Endothelial cell of umbilical vein (primary cell): ENCODE data around the gene TH. TPM values are rescaled to one million over a fixed set of nuclear protein-coding genes. Genes with fewer than 3 reads are reported as not detected.

Source experiments
- BruUV-seq: library from RNA; stranded (reverse); fragments of 400-500 nt; replicated peaks from 2 replicates; lab custom pipeline; 2021; lab: Mats Ljungman, UMichigan
- CTCF ChIA-PET: fragments of 300-600, 350-600 bp; sonication (Branson Sonifier 250); formaldehyde crosslinking; loops from one replicate; lab custom pipeline; 2021; ENCODE audit warnings: antibody characterized with exemption, inconsistent platforms; lab: Charles Lee
- POLR2A ChIA-PET: fragments of 300-600, 350-600 bp; sonication (Branson Sonifier 250); formaldehyde crosslinking; loops from one replicate; lab custom pipeline; 2021; ENCODE audit warnings: antibody characterized with exemption, inconsistent platforms; lab: Charles Lee
- DNase-seq: peaks from one replicate; pipeline ENCODE4 v3.0.0-alpha.2; 2011; ENCODE audit warnings: low read depth, low spot score
- FAIRE-seq: peaks from 2 replicates; lab custom pipeline; 2011; peaks lifted over from hg19 to GRCh38; lab: Jason Lieb, UNC
- H2AFZ ChIP-seq: 2 replicates; pipeline ENCODE4 v1.6.0; 2012; ENCODE audit warnings: low read depth, low read length, control low read depth, inconsistent platforms
- H3K27ac ChIP-seq: 2 replicates; pipeline ENCODE4 v1.5.1; 2011; ENCODE audit warnings: low read depth, mild to moderate bottlenecking, control low read depth, low read length, moderate library complexity; ENCODE audit not compliant: insufficient read depth
- H3K27me3 ChIP-seq, 2 experiments: 2 replicates each; pipeline versions ENCODE4 v1.6.0 to v1.6.1; 2011; ENCODE audit warnings: low read length in 2 of 2, mixed read lengths in 1 of 2; ENCODE audit not compliant: control insufficient read depth in 2 of 2, insufficient read depth in 2 of 2
- H3K36me3 ChIP-seq, 2 experiments: 2 replicates in 1 of 2; 3 replicates in 1 of 2; pipeline ENCODE4 v1.5.1; 2011; ENCODE audit warnings: low read length in 2 of 2, mild to moderate bottlenecking in 1 of 2, moderate library complexity in 1 of 2; ENCODE audit not compliant: control insufficient read depth in 2 of 2, insufficient read depth in 2 of 2; ENCODE audit errors: extremely low read depth in 1 of 2
- H3K4me1 ChIP-seq: 3 replicates; pipeline ENCODE4 v1.5.1; 2011; ENCODE audit warnings: mild to moderate bottlenecking, low read length; ENCODE audit not compliant: control insufficient read depth, insufficient read depth; ENCODE audit errors: extremely low read depth
- H3K4me2 ChIP-seq: 2 replicates; pipeline ENCODE4 v1.6.1; 2011; ENCODE audit warnings: low read length, control low read depth, mixed read lengths; ENCODE audit not compliant: insufficient read depth
- H3K4me3 ChIP-seq, 3 experiments: fragments of 200-600 bp in 1 of 3; sonication (generic), shearing (Covaris generic) in 1 of 3; replicated peaks in 1 of 3; 2 replicates each; pipeline ENCODE4 v1.5.1; 2011 to 2016; ENCODE audit warnings: control low read depth in 3 of 3, low read length in 3 of 3, mild to moderate bottlenecking in 2 of 3, inconsistent platforms in 1 of 3, low read depth in 1 of 3, moderate library complexity in 1 of 3; ENCODE audit not compliant: insufficient read depth in 1 of 3
- H3K79me2 ChIP-seq: 2 replicates; pipeline ENCODE4 v1.6.0; 2012; ENCODE audit warnings: low read length, inconsistent platforms; ENCODE audit not compliant: control insufficient read depth, insufficient read depth
- H3K9ac ChIP-seq: replicated peaks from 2 replicates; pipeline ENCODE3; 2011; ENCODE audit warnings: low read length, control low read depth; ENCODE audit not compliant: insufficient read depth; ENCODE audit errors: extremely low read depth
- H3K9me1 ChIP-seq: replicated peaks from 3 replicates; pipeline ENCODE4 v1.6.0; 2011; ENCODE audit warnings: mild to moderate bottlenecking, low read length; ENCODE audit not compliant: control insufficient read depth, insufficient read depth; ENCODE audit errors: extremely low read depth
- H3K9me3 ChIP-seq: replicated peaks from 2 replicates; pipeline ENCODE4 v1.5.1; 2012; ENCODE audit warnings: low read length, inconsistent platforms; ENCODE audit not compliant: control insufficient read depth, insufficient read depth
- H4K20me1 ChIP-seq: replicated peaks from 2 replicates; pipeline ENCODE3; 2011; ENCODE audit warnings: mild to moderate bottlenecking, low read length; ENCODE audit not compliant: control insufficient read depth, insufficient read depth; ENCODE audit errors: extremely low read depth
- EZH2 ChIP-seq: IDR thresholded peaks from 2 replicates; pipeline ENCODE4 v1.6.1; 2012; ENCODE audit warnings: borderline replicate concordance, low read depth, mild to moderate bottlenecking, moderate library complexity, low read length, inconsistent platforms; ENCODE audit not compliant: severe bottlenecking
- FOS ChIP-seq: IDR thresholded peaks from 2 replicates; pipeline ENCODE4 v1.6.1; 2011; ENCODE audit warnings: mild to moderate bottlenecking, low read length, moderate library complexity, borderline replicate concordance; ENCODE audit not compliant: insufficient read depth
- GATA2 ChIP-seq: IDR thresholded peaks from 2 replicates; pipeline ENCODE4 v1.7.0; 2011; ENCODE audit warnings: low read depth, mild to moderate bottlenecking, moderate library complexity, mixed read lengths, low read length; ENCODE audit not compliant: insufficient read length, insufficient read depth
- JUN ChIP-seq: IDR thresholded peaks from 2 replicates; pipeline ENCODE4 v1.6.1; 2011; ENCODE audit warnings: borderline replicate concordance, low read depth; ENCODE audit not compliant: insufficient read length, insufficient read depth
- MAX ChIP-seq: IDR thresholded peaks from 2 replicates; pipeline ENCODE4 v1.6.1; 2011; ENCODE audit not compliant: insufficient read depth, insufficient read length
- MYC ChIP-seq: IDR thresholded peaks from one replicate; pipeline ENCODE4 v1.6.1; 2011; ENCODE audit warnings: mild to moderate bottlenecking, low read depth, low read length
- POLR2A ChIP-seq: IDR thresholded peaks from 2 replicates; pipeline ENCODE4 v1.6.1; 2012; ENCODE audit warnings: low read depth, mild to moderate bottlenecking, control low read depth, low read length
- POLR2AphosphoS5 ChIP-seq: IDR thresholded peaks from 2 replicates; pipeline ENCODE4 v1.6.1; 2012; ENCODE audit warnings: low read depth, mild to moderate bottlenecking, control low read depth, low read length, moderate library complexity; ENCODE audit not compliant: insufficient read depth
- dilution Hi-C: fragments of 300-500 bp; cut with MboI; formaldehyde crosslinking; loops from one replicate; pipeline ENCODE4 v1.15.0; 2019; ENCODE audit warnings: low sequenced_read_pairs; ENCODE audit not compliant: extremely low pct_ligation_motif_present
- intact Hi-C: fragments of 100-400 bp; cut with micrococcal nuclease; formaldehyde crosslinking; loops from one replicate; pipeline ENCODE4 v1.10.0; 2022
- polyA plus RNA-seq, 4 experiments: library from polyadenylated mRNA; depleted of rRNA in 3 of 4; stranded (reverse) in 3 of 4; unstranded in 1 of 4; fragments of >200 nt; gene quantifications; 2 replicates each; pipeline versions ENCODE4 v1.2.1 to v1.2.3, GENCODE V29; 2011 to 2012; ENCODE audit warnings: missing spikeins in 1 of 4
- total RNA-seq: library from RNA; stranded (reverse); gene quantifications from 2 replicates; pipeline ENCODE4 v1.2.3, GENCODE V29; 2021

The TH gene
- total and polyA plus RNA-seq, 2 donors (not counting 3 experiments of a cell fraction or from before 2014, with no cell fraction given), result not detected

- dilution Hi-C loops (no loop called here), intact Hi-C loops (no loop called here)
- Histone ChIP-seq H3K9ac (no peak overlapping the region), H3K4me1 (no peaks in the 10 kb centered on the region), H3K27me3 (no peaks in the 10 kb centered on the region), H3K4me3 (no peak overlapping the region), H3K79me2 (no peaks in the 10 kb centered on the region), H3K27ac (no peak overlapping the region), H3K9me1 (no peaks in the 10 kb centered on the region), H3K9me3 (no peaks in the 10 kb centered on the region), H4K20me1 (no peaks in the 10 kb centered on the region), H3K36me3 (no peaks in the 10 kb centered on the region), H3K4me2 (no peak overlapping the region), H2AFZ (no peak overlapping the region)
- DNase-seq (no peak), FAIRE-seq (no peak)
- BruUV-seq, result no TSS peak
- CTCF ChIA-PET, result interaction anchor here (1.1 kb wide), 1 partner anchor 206 kb away, joined by 5 read pairs; no protein-coding TSS in a partner anchor
- TF ChIP-seq POLR2AphosphoS5 (no peak), MAX (no peak), JUN (no peak), GATA2 (no peak), FOS (no peak), EZH2 (no peak), MYC (no peak), POLR2A (no peak)
- POLR2A ChIA-PET, result no interaction called here
Measured at GRCh38 chr11:2214527-2215229, 43.1 kb upstream of the TH start.
